ENCODE results near the gene GREM2.

DNA sequence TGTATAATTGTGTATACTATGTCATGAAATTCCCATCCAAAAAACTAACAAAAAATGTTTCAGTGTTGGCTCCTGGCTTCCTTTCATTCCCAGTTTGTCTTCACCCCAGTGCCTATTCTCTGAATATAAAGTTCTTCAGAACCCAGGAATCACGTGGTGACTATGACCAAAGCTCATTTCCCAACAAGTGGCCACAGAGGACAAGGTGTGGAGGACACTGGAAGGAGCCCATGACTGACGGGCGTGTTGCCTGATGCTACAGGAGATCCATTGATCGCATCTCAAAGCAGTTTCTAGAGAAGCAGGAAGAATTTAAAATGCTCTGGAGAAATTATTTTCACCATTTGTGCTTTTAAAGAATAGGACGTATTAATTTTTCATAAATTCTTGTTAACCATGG, 7.4 kb upstream of the GREM2 start:
- TF ChIP-seq, protein P1, sequence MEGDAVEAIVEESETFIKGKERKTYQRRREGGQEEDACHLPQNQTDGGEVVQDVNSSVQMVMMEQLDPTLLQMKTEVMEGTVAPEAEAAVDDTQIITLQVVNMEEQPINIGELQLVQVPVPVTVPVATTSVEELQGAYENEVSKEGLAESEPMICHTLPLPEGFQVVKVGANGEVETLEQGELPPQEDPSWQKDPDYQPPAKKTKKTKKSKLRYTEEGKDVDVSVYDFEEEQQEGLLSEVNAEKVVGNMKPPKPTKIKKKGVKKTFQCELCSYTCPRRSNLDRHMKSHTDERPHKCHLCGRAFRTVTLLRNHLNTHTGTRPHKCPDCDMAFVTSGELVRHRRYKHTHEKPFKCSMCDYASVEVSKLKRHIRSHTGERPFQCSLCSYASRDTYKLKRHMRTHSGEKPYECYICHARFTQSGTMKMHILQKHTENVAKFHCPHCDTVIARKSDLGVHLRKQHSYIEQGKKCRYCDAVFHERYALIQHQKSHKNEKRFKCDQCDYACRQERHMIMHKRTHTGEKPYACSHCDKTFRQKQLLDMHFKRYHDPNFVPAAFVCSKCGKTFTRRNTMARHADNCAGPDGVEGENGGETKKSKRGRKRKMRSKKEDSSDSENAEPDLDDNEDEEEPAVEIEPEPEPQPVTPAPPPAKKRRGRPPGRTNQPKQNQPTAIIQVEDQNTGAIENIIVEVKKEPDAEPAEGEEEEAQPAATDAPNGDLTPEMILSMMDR (IDR thresholded peaks at IDR 0.05) = no peak
- TF ChIP-seq POLR2A (IDR thresholded peaks at IDR 0.05) = no peak

All from uterus (tissue), 2 donors.